Nephron (organoid): Measurements from ENCODE around the gene MYL7.

Experiments used
- H3K27ac Mint-ChIP-seq, 3 experiments: 2 replicates each; pipeline ENCODE4 v1.8.0; 2020; ENCODE audit warnings: mixed read lengths in 3 of 3, mild to moderate bottlenecking in 2 of 3, moderate library complexity in 1 of 3
- H3K27me3 Mint-ChIP-seq: 2 replicates; pipeline ENCODE4 v1.8.0; 2021; ENCODE audit warnings: low read depth, mild to moderate bottlenecking, moderate library complexity, mixed read lengths
- H3K36me3 Mint-ChIP-seq: 2 replicates; pipeline ENCODE4 v1.8.0; 2020; ENCODE audit warnings: low read depth, mixed read lengths
- H3K4me1 Mint-ChIP-seq: 2 replicates; pipeline ENCODE4 v1.8.0; 2020; ENCODE audit warnings: mixed read lengths
- H3K4me3 Mint-ChIP-seq, 3 experiments: 2 replicates each; pipeline ENCODE4 v1.8.0; 2020; ENCODE audit warnings: mild to moderate bottlenecking in 3 of 3, mixed read lengths in 3 of 3, moderate library complexity in 2 of 3
- H3K9me3 Mint-ChIP-seq: 2 replicates; pipeline ENCODE4 v1.8.0; 2020; ENCODE audit warnings: mixed read lengths
- CTCF ChIP-seq, 3 experiments: fragments of 200-600 bp; sonication (generic); IDR thresholded peaks; one replicate each; pipeline ENCODE4 v1.5.0; 2021; ENCODE audit warnings: antibody characterized with exemption in 3 of 3; ENCODE audit not compliant: unreplicated experiment in 3 of 3

Gene MYL7

GRCh38 chr7:44145479-44145968 is 4.4 kb upstream of the MYL7 start:
- peaks cover 43% of the 10 kb centered on the region for H3K27me3 Mint-ChIP-seq
- no peaks in the 10 kb centered on the region for H3K36me3 Mint-ChIP-seq
- no peak for TF ChIP-seq CTCF (IDR thresholded peaks at IDR 0.05; ENCODE audit: unreplicated experiment in 3 of 3)

GRCh38 chr7:44144968-44145478 is 3.9 kb upstream of the MYL7 start:
- peak overlapping the region; percentile 55 to 66 (median 63) for H3K4me3 Mint-ChIP-seq
- TF ChIP-seq CTCF (IDR thresholded peaks at IDR 0.05; ENCODE audit: unreplicated experiment in 3 of 3): no peak
- no peak overlapping the region for H3K27ac Mint-ChIP-seq
- H3K9me3 Mint-ChIP-seq: no peaks in the 10 kb centered on the region
- H3K4me1 Mint-ChIP-seq: peaks cover 39% of the 10 kb centered on the region
- H3K36me3 Mint-ChIP-seq: no peaks in the 10 kb centered on the region
- peaks cover 43% of the 10 kb centered on the region for H3K27me3 Mint-ChIP-seq

More at GRCh38 chr7:44145479-44145968, 4.4 kb upstream of the MYL7 start:
- Mint-ChIP-seq H3K27ac (no peak overlapping the region), H3K4me3 (peak overlapping the region; percentile 63 to 73 (median 66)), H3K9me3 (no peaks in the 10 kb centered on the region), H3K4me1 (peaks cover 44% of the 10 kb centered on the region)

GRCh38 chr7:44144426-44144967 is 3.4 kb upstream of the MYL7 start:
- no peak for TF ChIP-seq CTCF (IDR thresholded peaks at IDR 0.05; ENCODE audit: unreplicated experiment in 3 of 3)
- peaks cover 43% of the 10 kb centered on the region for H3K27me3 Mint-ChIP-seq
- no peaks in the 10 kb centered on the region for H3K9me3 Mint-ChIP-seq
- H3K36me3 Mint-ChIP-seq: no peaks in the 10 kb centered on the region
- no peak overlapping the region for H3K27ac Mint-ChIP-seq
- H3K4me3 Mint-ChIP-seq: peak overlapping the region in 1 of 3 experiments; percentile 50
- H3K4me1 Mint-ChIP-seq: peaks cover 34% of the 10 kb centered on the region

- no peak for TF ChIP-seq CTCF (IDR thresholded peaks at IDR 0.05; ENCODE audit: unreplicated experiment in 3 of 3)
- peaks cover 39% of the 10 kb centered on the region for H3K27me3 Mint-ChIP-seq
- H3K4me3 Mint-ChIP-seq: peak overlapping the region in 2 of 3 experiments; percentile 50 to 65
- H3K4me1 Mint-ChIP-seq: peaks cover 30% of the 10 kb centered on the region
- no peaks in the 10 kb centered on the region for H3K9me3 Mint-ChIP-seq
- peak overlapping the region in 2 of 3 experiments; percentile 8 to 82 for H3K27ac Mint-ChIP-seq
- no peaks in the 10 kb centered on the region for H3K36me3 Mint-ChIP-seq
These were observed 2.6 kb upstream of the MYL7 start for GRCh38 chr7:44143646-44144250.

GRCh38 chr7:44142028-44142427 is 896 bp upstream of the MYL7 start:
- no peaks in the 10 kb centered on the region for H3K9me3 Mint-ChIP-seq
- peaks cover 33% of the 10 kb centered on the region for H3K27me3 Mint-ChIP-seq
- no peaks in the 10 kb centered on the region for H3K36me3 Mint-ChIP-seq
- peaks cover 17% of the 10 kb centered on the region for H3K4me1 Mint-ChIP-seq
- H3K27ac Mint-ChIP-seq: no peak overlapping the region
- TF ChIP-seq CTCF (IDR thresholded peaks at IDR 0.05; ENCODE audit: unreplicated experiment in 3 of 3): no peak
- no peak overlapping the region for H3K4me3 Mint-ChIP-seq
